ENCODE data around the gene GSDMA.

DNA sequence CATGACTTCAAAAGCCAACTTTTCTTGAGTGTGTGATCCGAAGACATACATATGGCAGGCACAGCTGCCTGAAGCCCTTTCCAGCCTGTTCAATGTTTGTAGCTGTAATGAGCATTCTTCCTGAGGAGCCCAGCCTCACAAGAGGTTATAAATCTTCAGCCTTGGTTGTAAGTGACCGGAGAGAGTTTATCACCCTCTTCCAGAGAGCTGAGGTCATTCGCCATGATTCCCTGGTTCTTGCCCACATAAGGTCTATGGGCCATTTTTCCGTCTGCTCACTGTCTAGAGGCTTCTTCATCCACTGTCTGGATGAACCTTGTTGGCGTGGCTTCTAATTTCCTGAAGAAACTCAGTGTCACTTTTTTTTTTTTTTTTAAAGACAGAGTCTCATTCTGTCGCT lies 42.7 kb downstream of the GSDMA start:
- TF ChIP-seq, protein P1, sequence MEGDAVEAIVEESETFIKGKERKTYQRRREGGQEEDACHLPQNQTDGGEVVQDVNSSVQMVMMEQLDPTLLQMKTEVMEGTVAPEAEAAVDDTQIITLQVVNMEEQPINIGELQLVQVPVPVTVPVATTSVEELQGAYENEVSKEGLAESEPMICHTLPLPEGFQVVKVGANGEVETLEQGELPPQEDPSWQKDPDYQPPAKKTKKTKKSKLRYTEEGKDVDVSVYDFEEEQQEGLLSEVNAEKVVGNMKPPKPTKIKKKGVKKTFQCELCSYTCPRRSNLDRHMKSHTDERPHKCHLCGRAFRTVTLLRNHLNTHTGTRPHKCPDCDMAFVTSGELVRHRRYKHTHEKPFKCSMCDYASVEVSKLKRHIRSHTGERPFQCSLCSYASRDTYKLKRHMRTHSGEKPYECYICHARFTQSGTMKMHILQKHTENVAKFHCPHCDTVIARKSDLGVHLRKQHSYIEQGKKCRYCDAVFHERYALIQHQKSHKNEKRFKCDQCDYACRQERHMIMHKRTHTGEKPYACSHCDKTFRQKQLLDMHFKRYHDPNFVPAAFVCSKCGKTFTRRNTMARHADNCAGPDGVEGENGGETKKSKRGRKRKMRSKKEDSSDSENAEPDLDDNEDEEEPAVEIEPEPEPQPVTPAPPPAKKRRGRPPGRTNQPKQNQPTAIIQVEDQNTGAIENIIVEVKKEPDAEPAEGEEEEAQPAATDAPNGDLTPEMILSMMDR (IDR thresholded peaks at IDR 0.05) = no peak
- TF ChIP-seq POLR2A (IDR thresholded peaks at IDR 0.05) = no peak
